HEK293 (cell line): Measurements from ENCODE around the gene DVL1.

ENCODE experiments used
- CTCF ChIA-PET: fragments of 350-600 bp; formaldehyde crosslinking; extraction: SDS; loops from one replicate; lab custom pipeline; 2021; ENCODE audit warnings: antibody characterized with exemption; lab: Yijun Ruan, JAX
- POLR2A ChIA-PET: fragments of 300-600 bp; formaldehyde crosslinking; extraction: SDS; loops from one replicate; lab custom pipeline; 2020; ENCODE audit warnings: antibody characterized with exemption, inconsistent platforms; lab: Yijun Ruan, JAX
- H3K27ac ChIP-seq: fragments of 200-500 bp; sonication (Bioruptor generic); 2 replicates; pipeline ENCODE4 v1.5.1; 2014; ENCODE audit warnings: low read depth, low read length, control low read depth, inconsistent platforms; ENCODE audit errors: extremely low read depth
- H3K36me3 ChIP-seq, 2 experiments: fragments of 200-500 bp in 1 of 2; sonication (Bioruptor generic) in 1 of 2; 1 replicate in 1 of 2; 2 replicates in 1 of 2; pipeline ENCODE4 v1.5.1; 2014 to 2017; ENCODE audit warnings: inconsistent platforms in 2 of 2, low read length in 2 of 2; ENCODE audit not compliant: control insufficient read depth in 2 of 2, insufficient read depth in 1 of 2
- H3K4me1 ChIP-seq: fragments of 200-500 bp; sonication (Bioruptor generic); 2 replicates; pipeline ENCODE4 v1.5.1; 2014; ENCODE audit warnings: mild to moderate bottlenecking, low read length, inconsistent platforms; ENCODE audit not compliant: control insufficient read depth, insufficient read depth
- H3K4me3 ChIP-seq: 2 replicates; pipeline ENCODE4 v1.5.1; 2011; ENCODE audit warnings: low read depth, mild to moderate bottlenecking, control low read depth, low read length, moderate library complexity
- H3K9me3 ChIP-seq: fragments of 200-500 bp; sonication (Bioruptor generic); 2 replicates; pipeline ENCODE4 v1.5.1; 2014; ENCODE audit warnings: low read depth, low read length, inconsistent platforms; ENCODE audit not compliant: control insufficient read depth, insufficient read depth
- AEBP2 ChIP-seq: fragments of 450-650 bp; formaldehyde crosslinking; IDR thresholded peaks from 2 replicates; pipeline ENCODE4 v1.5.1; 2016; ENCODE audit warnings: missing biosample characterization, missing genetic modification characterization, borderline replicate concordance
- EGR2 ChIP-seq: fragments of 450-650 bp; formaldehyde crosslinking; IDR thresholded peaks from 2 replicates; pipeline ENCODE4 v1.5.1; 2016; ENCODE audit warnings: low read depth, missing biosample characterization, missing genetic modification characterization
- GLIS1 ChIP-seq: fragments of 450-650 bp; formaldehyde crosslinking; IDR thresholded peaks from 2 replicates; pipeline ENCODE4 v1.5.1; 2016; ENCODE audit warnings: missing biosample characterization, missing genetic modification characterization
- KLF8 ChIP-seq: fragments of 450-650 bp; formaldehyde crosslinking; IDR thresholded peaks from 2 replicates; pipeline ENCODE4 v1.5.1; 2016; ENCODE audit warnings: missing biosample characterization, missing genetic modification characterization
- MYNN ChIP-seq: fragments of 450-650 bp; formaldehyde crosslinking; IDR thresholded peaks from 2 replicates; pipeline ENCODE4 v1.5.1; 2016; ENCODE audit warnings: missing biosample characterization, missing genetic modification characterization, borderline replicate concordance
- REPIN1 ChIP-seq: fragments of 450-650 bp; formaldehyde crosslinking; IDR thresholded peaks from 2 replicates; pipeline ENCODE4 v1.5.1; 2017; ENCODE audit warnings: missing biosample characterization, missing genetic modification characterization, low read depth
- YY2 ChIP-seq: fragments of 450-650 bp; formaldehyde crosslinking; IDR thresholded peaks from 2 replicates; pipeline ENCODE4 v1.5.1; 2016; ENCODE audit warnings: missing biosample characterization, missing genetic modification characterization
- ZBTB1 ChIP-seq: fragments of 450-650 bp; formaldehyde crosslinking; IDR thresholded peaks from 2 replicates; pipeline ENCODE4 v1.5.1; 2016; ENCODE audit warnings: missing biosample characterization, missing genetic modification characterization
- ZFHX2 ChIP-seq: fragments of 450-650 bp; formaldehyde crosslinking; conservative IDR thresholded peaks from 2 replicates; pipeline ENCODE4 v1.5.1; 2016; ENCODE audit warnings: missing biosample characterization, missing genetic modification characterization
- ZFP41 ChIP-seq: fragments of 450-650 bp; formaldehyde crosslinking; IDR thresholded peaks from 2 replicates; pipeline ENCODE4 v1.5.1; 2016; ENCODE audit warnings: missing biosample characterization, missing genetic modification characterization, borderline replicate concordance
- ZIC2 ChIP-seq: fragments of 450-650 bp; formaldehyde crosslinking; IDR thresholded peaks from 2 replicates; pipeline ENCODE4 v1.5.1; 2016; ENCODE audit warnings: missing biosample characterization, missing genetic modification characterization
- ZNF169 ChIP-seq: fragments of 450-650 bp; formaldehyde crosslinking; IDR thresholded peaks from 2 replicates; pipeline ENCODE4 v1.5.1; 2016; ENCODE audit warnings: missing biosample characterization, missing genetic modification characterization
- ZNF248 ChIP-seq: fragments of 450-650 bp; formaldehyde crosslinking; IDR thresholded peaks from 2 replicates; pipeline ENCODE4 v1.5.1; 2017; ENCODE audit warnings: missing biosample characterization, missing genetic modification characterization
- ZNF354C ChIP-seq: fragments of 450-650 bp; formaldehyde crosslinking; IDR thresholded peaks from 2 replicates; pipeline ENCODE4 v1.5.1; 2016; ENCODE audit warnings: missing biosample characterization, missing genetic modification characterization, low read depth, borderline replicate concordance
- ZNF558 ChIP-seq: fragments of 450-650 bp; formaldehyde crosslinking; IDR thresholded peaks from 2 replicates; pipeline ENCODE4 v1.5.1; 2016; ENCODE audit warnings: missing biosample characterization, missing genetic modification characterization
- ZNF600 ChIP-seq: fragments of 450-650 bp; formaldehyde crosslinking; IDR thresholded peaks from 2 replicates; pipeline ENCODE4 v1.5.1; 2016; ENCODE audit warnings: missing biosample characterization, missing genetic modification characterization
- ZNF768 ChIP-seq: fragments of 450-650 bp; formaldehyde crosslinking; IDR thresholded peaks from 2 replicates; pipeline ENCODE4 v1.5.1; 2018; ENCODE audit warnings: missing biosample characterization, mild to moderate bottlenecking, missing genetic modification characterization
- TF ChIP-seq, protein P1 (sequence below): fragments of 450-650 bp; formaldehyde crosslinking; IDR thresholded peaks from 2 replicates; pipeline ENCODE4 v1.5.1; 2016; ENCODE audit warnings: missing biosample characterization, missing genetic modification characterization
- TF ChIP-seq, protein P2 (sequence below): fragments of 450-650 bp; formaldehyde crosslinking; IDR thresholded peaks from 2 replicates; pipeline ENCODE4 v1.5.1; 2016; ENCODE audit warnings: missing biosample characterization, missing genetic modification characterization

The DVL1 gene

GRCh38 chr1:1296070-1297061 is 52.9 kb downstream of the DVL1 start (continued):
- TF ChIP-seq ZFHX2 (tag by site-specific recombination) (peak; percentile 70), KLF8 (tag by site-specific recombination) (peak; percentile 84; the same call in 1 of the 2 replicates), EGR2 (tag by site-specific recombination) (peak; percentile 26; the same call in 1 of the 2 replicates)

GRCh38 chr1:1295154-1295923 is 53.9 kb downstream of the DVL1 start:
- no peak overlapping the region for H3K4me3 ChIP-seq
- CTCF ChIA-PET, result interaction anchor here (1.0 kb wide), 1 partner anchor 306 kb away, joined by 3 read pairs; no protein-coding TSS in a partner anchor
- POLR2A ChIA-PET, result no interaction called here
- H3K4me1 ChIP-seq, result no peaks in the 10 kb centered on the region
- H3K9me3 ChIP-seq, result no peaks in the 10 kb centered on the region
- peaks cover 0 to 41% of the 10 kb centered on the region in 2 experiments; a peak in 1 of 3 replicates for H3K36me3 ChIP-seq
- TF ChIP-seq ZBTB1, result no peak
- TF ChIP-seq AEBP2, result no peak
- TF ChIP-seq, protein P1, sequence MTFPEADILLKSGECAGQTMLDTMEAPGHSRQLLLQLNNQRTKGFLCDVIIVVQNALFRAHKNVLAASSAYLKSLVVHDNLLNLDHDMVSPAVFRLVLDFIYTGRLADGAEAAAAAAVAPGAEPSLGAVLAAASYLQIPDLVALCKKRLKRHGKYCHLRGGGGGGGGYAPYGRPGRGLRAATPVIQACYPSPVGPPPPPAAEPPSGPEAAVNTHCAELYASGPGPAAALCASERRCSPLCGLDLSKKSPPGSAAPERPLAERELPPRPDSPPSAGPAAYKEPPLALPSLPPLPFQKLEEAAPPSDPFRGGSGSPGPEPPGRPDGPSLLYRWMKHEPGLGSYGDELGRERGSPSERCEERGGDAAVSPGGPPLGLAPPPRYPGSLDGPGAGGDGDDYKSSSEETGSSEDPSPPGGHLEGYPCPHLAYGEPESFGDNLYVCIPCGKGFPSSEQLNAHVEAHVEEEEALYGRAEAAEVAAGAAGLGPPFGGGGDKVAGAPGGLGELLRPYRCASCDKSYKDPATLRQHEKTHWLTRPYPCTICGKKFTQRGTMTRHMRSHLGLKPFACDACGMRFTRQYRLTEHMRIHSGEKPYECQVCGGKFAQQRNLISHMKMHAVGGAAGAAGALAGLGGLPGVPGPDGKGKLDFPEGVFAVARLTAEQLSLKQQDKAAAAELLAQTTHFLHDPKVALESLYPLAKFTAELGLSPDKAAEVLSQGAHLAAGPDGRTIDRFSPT (tag by site-specific recombination), result 0 out of 2 replicates have a peak, but pooled peaks have one; percentile 50
- TF ChIP-seq ZFP41 (tag by site-specific recombination), result no peak
- peak; percentile 67 for TF ChIP-seq ZNF600 (tag by site-specific recombination)
- no peak for TF ChIP-seq REPIN1 (tag by site-specific recombination)
- no peak for TF ChIP-seq YY2 (tag by site-specific recombination)
- TF ChIP-seq, protein P2, sequence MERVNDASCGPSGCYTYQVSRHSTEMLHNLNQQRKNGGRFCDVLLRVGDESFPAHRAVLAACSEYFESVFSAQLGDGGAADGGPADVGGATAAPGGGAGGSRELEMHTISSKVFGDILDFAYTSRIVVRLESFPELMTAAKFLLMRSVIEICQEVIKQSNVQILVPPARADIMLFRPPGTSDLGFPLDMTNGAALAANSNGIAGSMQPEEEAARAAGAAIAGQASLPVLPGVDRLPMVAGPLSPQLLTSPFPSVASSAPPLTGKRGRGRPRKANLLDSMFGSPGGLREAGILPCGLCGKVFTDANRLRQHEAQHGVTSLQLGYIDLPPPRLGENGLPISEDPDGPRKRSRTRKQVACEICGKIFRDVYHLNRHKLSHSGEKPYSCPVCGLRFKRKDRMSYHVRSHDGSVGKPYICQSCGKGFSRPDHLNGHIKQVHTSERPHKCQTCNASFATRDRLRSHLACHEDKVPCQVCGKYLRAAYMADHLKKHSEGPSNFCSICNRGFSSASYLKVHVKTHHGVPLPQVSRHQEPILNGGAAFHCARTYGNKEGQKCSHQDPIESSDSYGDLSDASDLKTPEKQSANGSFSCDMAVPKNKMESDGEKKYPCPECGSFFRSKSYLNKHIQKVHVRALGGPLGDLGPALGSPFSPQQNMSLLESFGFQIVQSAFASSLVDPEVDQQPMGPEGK (tag by site-specific recombination), result 0 out of 2 replicates have a peak, but pooled peaks have one; percentile 21
- TF ChIP-seq ZNF169, result no peak
- TF ChIP-seq KLF8 (tag by site-specific recombination), result peak; percentile 69
- no peak for TF ChIP-seq ZNF248
- TF ChIP-seq ZIC2 (tag by site-specific recombination), result 0 out of 2 replicates have a peak, but pooled peaks have one; percentile 55
- TF ChIP-seq ZNF768, result no peak
- TF ChIP-seq MYNN (tag by site-specific recombination), result no peak
- TF ChIP-seq ZNF354C (tag by site-specific recombination), result no peak
- peak; percentile 53 for TF ChIP-seq GLIS1
- TF ChIP-seq ZNF558 (tag by site-specific recombination), result no peak
- H3K27ac ChIP-seq, result no peak overlapping the region
